ENCODE measurements around the gene TSSC4.

TSSC4 gene

DNA sequence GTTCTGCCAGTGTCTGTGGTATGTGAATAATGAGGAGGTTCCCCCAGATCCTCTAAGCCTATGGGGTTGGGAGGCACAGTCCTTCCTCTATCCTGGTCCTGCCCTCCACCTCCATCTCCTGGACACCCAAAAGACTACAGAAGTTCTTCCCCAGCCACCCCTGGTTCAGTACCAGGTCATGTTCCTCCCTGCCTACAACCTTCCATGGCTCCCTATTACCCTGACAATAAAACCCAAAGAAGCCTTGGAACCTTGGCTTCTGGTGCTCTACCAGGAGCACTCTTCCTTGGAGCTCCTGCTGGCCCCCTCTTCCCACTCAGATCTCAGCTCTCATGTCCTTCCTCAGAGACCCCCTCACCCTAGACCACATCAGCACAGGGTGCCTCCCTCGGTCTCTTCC, 30.8 kb downstream of the TSSC4 start:
- no peak for DNase-seq (ENCODE audit: low read depth in 3 of 3, low spot score in 1 of 3)

GRCh38 chr11:2432171-2432621, 31.6 kb downstream of the TSSC4 start:
- DNase-seq (ENCODE audit: low read depth in 3 of 3, low spot score in 1 of 3) = no peak

DNA sequence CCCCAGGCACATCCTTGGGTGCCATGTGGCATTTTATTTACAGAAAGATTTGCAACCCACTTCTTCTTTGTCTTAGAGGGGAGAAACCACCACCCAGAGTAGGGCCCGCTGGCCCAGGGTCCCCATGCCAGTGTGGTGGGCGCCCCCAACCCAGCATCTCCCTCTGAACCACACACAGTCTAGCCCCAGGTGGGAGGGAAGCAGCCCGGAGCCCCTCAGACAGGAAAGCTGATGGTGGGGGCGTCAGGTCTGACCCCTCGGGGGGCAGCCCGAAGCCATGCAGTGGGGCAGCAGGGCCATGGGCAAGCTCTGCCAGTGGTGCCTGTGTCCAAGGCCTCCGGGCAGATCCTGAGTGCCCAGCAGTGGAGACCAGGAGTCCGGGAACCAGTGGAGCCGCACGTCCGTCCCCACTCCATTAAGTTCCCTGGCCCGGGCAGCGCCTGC, 32.1 kb downstream of the TSSC4 start:
- DNase-seq (ENCODE audit: low read depth in 3 of 3, low spot score in 1 of 3) = no peak

DNA sequence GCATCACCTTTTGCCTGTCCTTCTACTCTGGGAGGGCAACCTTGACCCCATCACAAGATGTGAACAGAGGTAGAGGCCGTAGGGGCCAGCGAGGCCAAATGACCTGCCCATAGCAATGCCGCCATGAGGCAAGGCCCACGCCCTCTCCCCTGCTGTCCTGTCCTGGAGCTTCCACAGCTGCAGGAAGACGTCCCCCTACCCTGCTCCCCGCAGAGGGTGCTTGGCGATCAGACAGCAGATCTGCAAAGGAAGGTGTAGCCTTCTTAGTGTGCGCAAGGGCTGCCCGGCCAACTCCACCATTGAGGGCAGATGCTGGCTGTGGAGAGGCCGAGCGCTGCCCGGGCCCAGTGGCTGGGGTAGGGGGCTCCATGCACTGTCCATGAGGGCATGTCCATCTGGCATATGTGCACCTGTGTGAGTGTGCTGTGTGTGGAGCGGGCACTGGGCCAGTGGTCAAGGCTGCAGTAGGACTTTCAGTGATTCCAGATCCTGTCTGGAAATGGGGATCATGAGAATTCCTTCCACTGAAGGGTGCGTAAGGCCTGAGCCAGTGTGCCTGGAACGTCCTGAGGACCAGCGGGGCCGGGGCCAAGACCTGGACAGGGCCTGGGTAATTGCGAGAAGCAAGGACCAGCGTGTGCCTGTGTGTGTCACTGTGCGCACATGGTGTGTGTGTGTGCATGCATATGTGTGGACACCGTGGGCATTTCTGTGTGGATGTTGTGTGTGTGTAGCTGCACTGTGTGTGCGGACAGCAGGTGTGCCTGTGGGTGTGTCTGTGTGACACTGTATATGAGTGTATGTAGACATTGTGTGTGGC, 32.8 kb downstream of the TSSC4 start:
- DNase-seq (ENCODE audit: low read depth in 3 of 3, low spot score in 1 of 3) = no peak

- no peak for DNase-seq (ENCODE audit: low read depth in 3 of 3, low spot score in 1 of 3)
These were observed 33.5 kb downstream of the TSSC4 start for GRCh38 chr11:2434008-2434407.

- no peak for DNase-seq (ENCODE audit: low read depth in 3 of 3, low spot score in 1 of 3)
These were observed 34.1 kb downstream of the TSSC4 start for GRCh38 chr11:2434506-2435255.

DNA sequence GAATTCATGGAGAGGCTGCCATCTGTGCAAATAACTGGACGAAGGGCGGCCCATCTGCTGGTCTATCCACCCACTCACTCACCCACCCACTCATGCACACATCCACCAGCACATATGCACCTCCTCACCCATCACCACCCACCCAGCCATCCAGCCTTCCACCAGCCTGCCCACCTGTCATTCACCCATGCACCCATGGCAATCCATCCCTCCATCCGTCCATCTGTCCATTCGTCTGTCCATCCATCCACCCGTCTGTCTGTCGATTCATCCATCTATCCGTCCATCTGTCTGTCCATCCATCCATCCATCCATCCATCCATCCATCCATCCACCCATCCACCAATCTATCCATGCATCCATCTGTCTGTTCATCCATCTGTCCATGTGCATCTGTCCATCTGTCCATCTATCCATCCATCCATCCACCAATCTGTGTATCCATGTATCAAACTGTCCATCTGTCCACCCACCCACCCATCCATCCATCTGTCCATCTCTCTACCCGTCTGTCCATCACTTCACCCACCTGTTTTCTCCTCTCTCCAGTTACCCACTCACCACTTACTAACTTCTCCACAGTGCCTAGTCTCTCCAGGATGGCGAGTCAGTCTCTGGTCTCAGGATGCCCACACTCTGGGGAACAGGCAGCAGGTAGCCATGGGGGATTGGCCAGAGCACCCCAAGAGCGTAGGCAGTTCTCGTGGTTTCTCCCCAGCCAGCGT, 34.9 kb downstream of the TSSC4 start:
- no peak for DNase-seq (ENCODE audit: low read depth in 3 of 3, low spot score in 1 of 3)

DNA sequence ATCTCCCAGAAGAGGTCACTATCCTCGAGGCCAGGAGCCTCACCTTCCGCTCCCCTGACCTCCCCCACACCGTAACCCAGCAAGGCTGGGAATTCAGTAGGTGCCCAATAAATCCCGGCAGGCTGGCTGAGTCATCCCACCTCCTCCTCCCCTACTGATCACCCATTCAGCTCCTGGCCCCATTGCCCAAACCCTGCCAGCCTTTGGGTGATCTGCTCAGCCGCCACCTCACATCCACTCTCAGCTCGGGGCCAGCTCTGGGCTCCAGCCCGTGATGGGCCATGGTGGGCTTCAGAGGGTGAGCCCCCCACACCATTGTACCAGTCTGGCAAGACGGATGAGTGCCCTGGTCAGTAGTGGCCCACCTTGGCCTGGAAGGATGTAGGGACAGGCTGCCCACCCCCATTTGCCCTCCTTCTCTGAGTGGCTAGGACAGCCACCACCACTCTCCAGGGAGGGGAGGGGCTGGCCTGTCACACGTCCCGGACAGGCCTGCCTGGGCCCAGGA, 35.5 kb downstream of the TSSC4 start:
- DNase-seq (ENCODE audit: low read depth in 3 of 3, low spot score in 1 of 3) = no peak

DNA sequence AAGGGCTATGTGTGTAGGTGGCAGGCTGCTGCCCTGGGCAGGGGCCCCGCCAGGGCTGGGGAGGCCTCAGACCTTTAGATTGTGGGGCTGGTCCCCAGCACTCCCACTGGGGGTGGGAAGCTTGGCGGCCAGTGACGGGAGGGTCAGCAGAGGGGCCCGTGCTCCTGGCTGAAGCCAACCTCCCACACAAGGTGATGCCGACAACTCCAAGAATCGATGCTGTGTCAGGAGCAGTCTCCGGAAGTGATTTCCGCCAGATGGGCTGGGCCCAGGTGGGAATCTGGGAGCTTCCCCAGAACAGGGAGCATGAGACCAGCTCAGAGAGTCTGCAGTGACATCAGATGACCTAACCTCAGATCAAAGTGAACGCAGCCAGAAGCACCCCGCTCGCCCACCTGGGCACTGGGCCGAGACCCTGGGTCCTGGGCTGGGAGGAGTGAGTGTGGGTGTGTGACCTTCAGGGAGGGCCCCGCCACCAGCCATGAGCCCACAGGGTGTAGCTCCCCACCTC, 36.0 kb downstream of the TSSC4 start:
- DNase-seq (ENCODE audit: low read depth in 3 of 3, low spot score in 1 of 3) = no peak

- no peak for DNase-seq (ENCODE audit: low read depth in 3 of 3, low spot score in 1 of 3)
These were observed 37.0 kb downstream of the TSSC4 start for GRCh38 chr11:2437516-2437915.

DNA sequence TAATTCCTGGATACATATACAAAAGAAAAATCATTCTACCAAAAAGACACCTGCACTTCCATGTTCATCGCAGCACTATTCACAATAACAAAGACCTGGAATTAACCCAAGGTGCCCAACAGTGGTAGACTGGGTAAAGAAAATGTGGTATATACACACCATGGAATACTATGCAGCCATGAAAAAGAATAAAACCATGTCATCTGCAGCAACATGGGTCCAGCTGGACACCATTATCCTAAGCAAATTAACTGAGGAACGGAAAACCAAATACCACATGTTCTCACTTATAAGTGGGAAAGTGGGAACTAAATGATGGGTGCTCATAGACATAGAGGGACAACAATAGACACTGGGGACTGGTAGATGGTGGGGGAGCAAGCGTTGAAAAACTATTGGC, 39.3 kb downstream of the TSSC4 start:
- DNase-seq (ENCODE audit: low read depth in 3 of 3, low spot score in 1 of 3) = no peak

- DNase-seq (ENCODE audit: low read depth in 3 of 3, low spot score in 1 of 3) = no peak
These were observed 40.1 kb downstream of the TSSC4 start for GRCh38 chr11:2440646-2441045.

DNA sequence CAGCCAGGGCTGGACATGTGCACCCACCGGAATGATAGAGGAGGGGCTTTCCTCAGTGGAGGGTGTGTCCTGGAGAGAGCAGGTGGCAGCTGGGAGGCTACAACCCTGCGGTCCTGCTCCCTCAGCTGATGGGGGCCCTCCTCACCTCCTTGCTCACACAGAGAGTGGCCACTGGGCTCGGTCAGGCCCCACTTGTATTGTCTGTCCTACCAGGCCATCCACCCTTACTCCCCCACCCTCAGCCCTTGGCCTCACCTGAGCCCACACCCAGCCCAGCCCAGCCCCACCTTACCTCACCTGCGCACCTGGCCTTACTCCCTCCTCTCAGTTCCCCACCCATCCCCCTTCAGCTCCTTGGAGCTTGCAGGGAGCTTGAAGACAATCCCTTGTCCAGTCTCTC, 40.6 kb downstream of the TSSC4 start:
- DNase-seq (ENCODE audit: low read depth in 3 of 3, low spot score in 1 of 3) = no peak

DNA sequence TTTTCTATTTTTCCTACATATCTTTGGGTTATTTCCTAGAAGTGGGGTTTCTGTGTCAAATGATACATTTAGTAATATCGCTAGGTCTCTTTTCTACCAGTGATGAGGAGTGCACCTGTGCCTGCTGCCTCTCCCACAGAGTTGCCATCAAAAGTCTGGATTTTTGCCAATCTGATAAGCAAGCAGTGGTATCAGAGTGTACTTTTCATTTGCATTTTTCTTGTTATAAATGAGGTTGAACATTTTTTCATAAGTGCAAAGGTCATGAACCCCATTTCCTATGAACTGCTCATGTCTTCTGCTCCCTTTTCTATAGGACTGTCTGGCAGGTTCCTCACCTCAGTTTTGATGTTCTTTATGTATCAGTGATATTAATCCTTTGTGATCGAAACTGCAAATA, 42.0 kb downstream of the TSSC4 start:
- no peak for DNase-seq (ENCODE audit: low read depth in 3 of 3, low spot score in 1 of 3)

GRCh38 chr11:2443406-2443805, 42.9 kb downstream of the TSSC4 start:
- DNase-seq (ENCODE audit: low read depth in 3 of 3, low spot score in 1 of 3) = no peak

DNA sequence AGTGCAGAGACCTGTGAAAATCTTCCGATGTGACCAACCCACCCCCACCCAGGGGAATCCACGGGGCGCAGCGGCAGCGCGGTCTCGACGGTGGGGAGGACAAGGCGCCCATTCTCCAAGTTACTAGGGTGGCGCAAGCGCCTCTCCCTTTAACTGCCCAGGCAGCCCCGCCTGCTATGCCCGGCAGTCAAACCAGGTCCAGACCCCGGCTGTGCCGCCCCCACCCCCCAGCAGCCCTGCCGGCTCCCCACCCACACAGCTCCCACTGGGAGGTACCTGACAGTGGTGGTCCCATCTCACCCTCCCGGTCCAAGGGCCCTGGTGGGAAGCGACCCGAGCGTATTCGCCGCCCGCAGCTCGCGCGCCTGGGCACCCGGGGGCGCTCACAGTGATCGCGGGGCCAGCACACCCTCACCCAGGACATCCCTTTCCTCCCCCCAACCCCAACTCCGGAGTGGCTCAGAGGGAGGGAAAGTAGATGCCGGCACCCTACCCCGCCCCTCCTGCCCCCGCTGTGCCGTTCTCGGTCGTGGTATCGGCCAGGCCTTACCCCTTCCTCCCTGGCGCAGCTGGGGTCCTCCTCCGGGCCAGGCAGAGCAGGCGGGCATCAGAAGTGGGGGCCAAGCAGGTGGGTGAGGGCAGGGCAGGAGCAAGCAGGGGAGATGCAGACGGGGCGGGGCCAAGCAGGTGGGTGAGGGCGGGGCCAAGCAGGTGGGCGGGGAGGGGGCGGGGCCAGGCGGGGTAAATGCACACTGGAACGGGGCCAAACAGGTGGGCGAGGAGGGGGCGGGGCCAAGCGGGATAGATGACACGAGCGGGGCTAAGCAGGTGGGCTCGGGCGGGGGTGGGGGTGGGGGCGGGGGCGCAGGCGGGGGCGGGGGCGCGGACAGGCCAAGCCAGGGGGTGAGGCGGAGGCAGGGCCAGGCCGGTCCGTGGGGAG, 43.6 kb downstream of the TSSC4 start, which contains the start of gene TRPM5:
Gene TRPM5 (minus strand): TSS at position 634 of the 940 bp plus-strand sequence. CDS start 21,478 bp downstream, outside the sequence.
- peak; percentile 49 to 76 (median 62) for DNase-seq (ENCODE audit: low read depth in 3 of 3, low spot score in 1 of 3)

DNA sequence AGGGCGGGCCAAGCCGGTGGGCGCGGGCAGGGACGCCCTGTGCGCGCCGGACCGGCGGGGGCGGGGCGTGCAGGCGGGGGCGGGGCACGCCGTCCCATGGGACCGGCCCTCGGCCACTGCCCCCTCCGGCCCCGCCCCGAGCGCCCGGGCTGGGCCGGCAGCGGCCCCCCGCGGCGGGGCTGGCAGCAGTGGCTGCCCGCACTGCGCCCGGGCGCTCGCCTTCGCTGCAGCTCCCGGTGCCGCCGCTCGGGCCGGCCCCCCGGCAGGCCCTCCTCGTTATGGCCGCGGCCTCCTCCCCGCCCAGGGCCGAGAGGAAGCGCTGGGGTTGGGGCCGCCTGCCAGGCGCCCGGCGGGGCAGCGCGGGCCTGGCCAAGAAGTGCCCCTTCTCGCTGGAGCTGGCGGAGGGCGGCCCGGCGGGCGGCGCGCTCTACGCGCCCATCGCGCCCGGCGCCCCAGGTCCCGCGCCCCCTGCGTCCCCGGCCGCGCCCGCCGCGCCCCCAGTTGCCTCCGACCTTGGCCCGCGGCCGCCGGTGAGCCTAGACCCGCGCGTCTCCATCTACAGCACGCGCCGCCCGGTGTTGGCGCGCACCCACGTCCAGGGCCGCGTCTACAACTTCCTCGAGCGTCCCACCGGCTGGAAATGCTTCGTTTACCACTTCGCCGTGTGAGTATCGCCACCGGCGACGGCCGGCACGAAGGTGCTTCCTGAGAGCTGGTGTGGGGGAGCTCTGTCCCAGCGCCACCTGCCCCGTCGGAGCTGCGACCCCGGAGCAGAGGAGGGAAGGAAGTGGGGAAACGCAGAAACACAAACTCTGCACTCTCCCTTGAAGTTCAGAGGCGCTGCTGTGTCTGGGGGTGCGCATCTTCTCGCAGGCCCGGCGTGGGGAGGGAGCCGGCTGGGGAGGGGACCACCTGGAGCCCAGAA, 44.5 kb downstream of the TSSC4 start, which contains the start of gene KCNQ1:
Gene KCNQ1 (plus strand): TSS at position 188 of the 925 bp plus-strand sequence. CDS start 91 bp downstream, at position 279.
- no peak for DNase-seq (ENCODE audit: low read depth in 3 of 3, low spot score in 1 of 3)

GRCh38 chr11:2445746-2446551, 45.4 kb downstream of the TSSC4 start:
- no peak for DNase-seq (ENCODE audit: low read depth in 3 of 3, low spot score in 1 of 3)
